ENCODE results near the gene XIRP2. TPM values are rescaled to one million over a fixed set of nuclear protein-coding genes. Genes with fewer than 3 reads are reported as not detected.

Gene XIRP2
- total RNA-seq, 2 experiments from 2014 or later = not detected

- Mint-ChIP-seq H3K27me3 (no peaks in the 10 kb centered on the region), H3K4me1 (ENCODE audit: low read depth) (no peaks in the 10 kb centered on the region), H3K9me3 (no peaks in the 10 kb centered on the region), H3K4me3 (no peak overlapping the region), H3K27ac (no peak overlapping the region), H3K36me3 (ENCODE audit: low read depth) (no peaks in the 10 kb centered on the region)
- ATAC-seq (ENCODE audit: poor library complexity) = no peak
- H3K36me3 ChIP-seq (ENCODE audit: insufficient read depth, low read length) = no peaks in the 10 kb centered on the region
- intact Hi-C loops (cut with DNase I, micrococcal nuclease) = no loop called here
- no peak for DNase-seq
- no peaks in the 10 kb centered on the region for H3K4me1 ChIP-seq (ENCODE audit: insufficient read depth, low read length)
- no peaks in the 10 kb centered on the region for H3K27me3 ChIP-seq (ENCODE audit: control insufficient read depth in 1 of 2, insufficient read depth in 2 of 2, low read length in 2 of 2)
- H3K4me3 ChIP-seq (ENCODE audit: low read length) = no peak overlapping the region
- H3K9me3 ChIP-seq (ENCODE audit: control insufficient read depth in 1 of 2, insufficient read depth in 1 of 2, low read length in 2 of 2) = no peaks in the 10 kb centered on the region
- ChIA-PET CTCF (no interaction called here), POLR2A (no interaction called here)
- H3K27ac ChIP-seq (ENCODE audit: low read depth in 1 of 2, low read length in 2 of 2) = no peak overlapping the region
- TF ChIP-seq CTCF (IDR thresholded peaks at IDR 0.05) = no peak
Measured at GRCh38 chr2:167147271-167147941, 259.1 kb downstream of the XIRP2 start.

DNA sequence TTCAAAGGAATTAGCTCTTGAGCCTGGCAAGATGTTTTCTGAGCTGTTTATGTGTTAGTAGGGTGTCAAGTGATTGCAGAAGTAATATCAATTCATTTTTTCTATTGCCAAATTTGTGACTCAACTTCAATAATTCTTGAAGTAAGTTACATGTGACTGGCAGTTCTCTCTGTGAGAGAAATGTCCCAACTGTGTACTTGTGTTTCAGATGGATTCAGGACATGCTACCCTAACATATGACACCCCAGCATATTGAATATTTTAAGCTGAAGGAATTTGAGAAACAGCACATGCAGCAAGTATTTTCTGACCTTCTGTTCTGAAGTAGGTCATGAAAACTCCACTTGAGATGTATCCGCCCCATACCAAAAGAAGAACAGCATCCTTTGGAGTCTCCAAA, 263.6 kb downstream of the XIRP2 start:
- Histone ChIP-seq H3K9me3 (ENCODE audit: control insufficient read depth in 1 of 2, insufficient read depth in 1 of 2, low read length in 2 of 2) (no peaks in the 10 kb centered on the region), H3K27me3 (ENCODE audit: control insufficient read depth in 1 of 2, insufficient read depth in 2 of 2, low read length in 2 of 2) (no peaks in the 10 kb centered on the region), H3K4me3 (ENCODE audit: low read length) (no peak overlapping the region), H3K4me1 (ENCODE audit: insufficient read depth, low read length) (no peaks in the 10 kb centered on the region), H3K27ac (ENCODE audit: low read depth in 1 of 2, low read length in 2 of 2) (no peak overlapping the region), H3K36me3 (ENCODE audit: insufficient read depth, low read length) (no peaks in the 10 kb centered on the region)
- POLR2A ChIA-PET = no interaction called here
- intact Hi-C loops (cut with DNase I, micrococcal nuclease) = no loop called here
- no peaks in the 10 kb centered on the region for H3K9me3 Mint-ChIP-seq
- H3K36me3 Mint-ChIP-seq (ENCODE audit: low read depth) = no peaks in the 10 kb centered on the region
- no peak overlapping the region for H3K4me3 Mint-ChIP-seq
- ATAC-seq (ENCODE audit: poor library complexity) (no peak), DNase-seq (no peak)
- H3K27ac Mint-ChIP-seq = no peak overlapping the region
- no peak for TF ChIP-seq CTCF (IDR thresholded peaks at IDR 0.05)
- no peaks in the 10 kb centered on the region for H3K4me1 Mint-ChIP-seq (ENCODE audit: low read depth)
- H3K27me3 Mint-ChIP-seq = no peaks in the 10 kb centered on the region
- CTCF ChIA-PET = no interaction called here

GRCh38 chr2:167157523-167157922, 269.2 kb downstream of the XIRP2 start:
- intact Hi-C loops (cut with DNase I, micrococcal nuclease) = no loop called here
- ChIA-PET POLR2A (no interaction called here), CTCF (no interaction called here)
- Histone ChIP-seq H3K27ac (ENCODE audit: low read depth in 1 of 2, low read length in 2 of 2) (no peak overlapping the region), H3K4me3 (ENCODE audit: low read length) (no peak overlapping the region), H3K36me3 (ENCODE audit: insufficient read depth, low read length) (no peaks in the 10 kb centered on the region), H3K9me3 (ENCODE audit: control insufficient read depth in 1 of 2, insufficient read depth in 1 of 2, low read length in 2 of 2) (peaks cover 0 to 8% of the 10 kb centered on the region in 2 experiments), H3K4me1 (ENCODE audit: insufficient read depth, low read length) (no peaks in the 10 kb centered on the region), H3K27me3 (ENCODE audit: control insufficient read depth in 1 of 2, insufficient read depth in 2 of 2, low read length in 2 of 2) (no peaks in the 10 kb centered on the region)
- no peaks in the 10 kb centered on the region for H3K27me3 Mint-ChIP-seq
- ATAC-seq (ENCODE audit: poor library complexity) (no peak), DNase-seq (no peak)
- H3K4me3 Mint-ChIP-seq = no peak overlapping the region
- H3K27ac Mint-ChIP-seq = no peak overlapping the region
- peaks cover 8% of the 10 kb centered on the region for H3K9me3 Mint-ChIP-seq
- H3K36me3 Mint-ChIP-seq (ENCODE audit: low read depth) = no peaks in the 10 kb centered on the region
- no peaks in the 10 kb centered on the region for H3K4me1 Mint-ChIP-seq (ENCODE audit: low read depth)
- no peak for TF ChIP-seq CTCF (IDR thresholded peaks at IDR 0.05)

All from CD4-positive, alpha-beta T cell (primary cell).